Upper lobe of left lung (tissue), 4 donors: ENCODE measurements around the gene TMEM207.

ENCODE experiments used
- EP300 ChIP-seq, 4 donors: sonication (generic); formaldehyde crosslinking; IDR thresholded peaks; one replicate each; pipeline ENCODE4 v1.5.1; 2017; ENCODE audit warnings: antibody characterized with exemption in 4 of 4, control low read depth in 2 of 4
- POLR2A ChIP-seq, 4 donors: fragments of 450-650 bp; IDR thresholded peaks; one replicate each; pipeline ENCODE4 v1.5.1; 2016 to 2017; ENCODE audit warnings: antibody characterized with exemption in 4 of 4, mild to moderate bottlenecking in 2 of 4

DNA sequence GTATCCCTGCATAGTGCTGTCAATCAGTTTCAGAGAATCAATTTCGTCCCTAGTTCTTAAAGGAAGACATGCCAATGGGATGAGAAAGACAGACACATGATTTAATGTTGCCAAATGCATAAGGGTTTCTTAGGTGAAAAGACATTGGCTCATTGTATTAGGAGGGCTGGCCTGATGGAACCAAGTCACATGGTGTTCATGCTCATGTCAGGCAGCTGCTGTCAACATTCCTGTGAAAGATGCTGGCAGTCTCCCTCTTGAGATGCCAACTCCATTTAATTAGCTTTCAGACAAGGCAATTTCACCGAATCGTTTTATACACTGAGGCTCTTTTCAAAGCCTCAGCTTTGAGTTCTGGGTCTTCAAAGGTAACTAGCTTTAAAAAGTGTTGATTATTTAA, 48.1 kb upstream of the TMEM207 start:
- TF ChIP-seq EP300 (IDR thresholded peaks at IDR 0.05), result no peak
- TF ChIP-seq POLR2A (IDR thresholded peaks at IDR 0.05), result no peak
